K562 (cell line): ENCODE data around the gene ITPRID2. TPM values are rescaled to one million over a fixed set of nuclear protein-coding genes. Genes with fewer than 3 reads are reported as not detected.

Source experiments
- ATAC-seq: fragments of 200-7000 bp; cut with Tn5 transposase; 3 replicates; pipeline ENCODE4 v1.9.1; 2020; ENCODE audit warnings: moderate library complexity
- BruUV-seq: library from RNA; stranded (reverse); fragments of 400-500 nt; replicated peaks from 2 replicates; lab custom pipeline; 2021; lab: Mats Ljungman, UMichigan
- CTCF ChIA-PET: fragments of 300-600 bp; formaldehyde crosslinking; extraction: SDS; loops from one replicate; lab custom pipeline; 2021; ENCODE audit warnings: low intra/inter-chr PET ratio; lab: Yijun Ruan, JAX
- POLR2A ChIA-PET: fragments of 300-600, 350-650 bp; sonication (Branson Sonifier 250); formaldehyde crosslinking; extraction: SDS; loops from one replicate; lab custom pipeline; 2021; ENCODE audit warnings: antibody characterized with exemption, inconsistent platforms; lab: Yijun Ruan, JAX
- DNase-seq, 4 experiments: peaks; one replicate each; pipeline versions ENCODE4 v3.0.0 to v3.0.0-alpha.2; 2011 to 2018; ENCODE audit warnings: low spot score in 3 of 4, mixed read lengths in 3 of 4; ENCODE audit errors: extremely low read depth in 1 of 4
- FAIRE-seq: peaks from 2 replicates; lab custom pipeline; 2011; peaks lifted over from hg19 to GRCh38; lab: Jason Lieb, UNC
- H2AFZ ChIP-seq: 2 replicates; pipeline ENCODE4 v1.6.0; 2011; ENCODE audit warnings: low read depth, low read length, control low read depth, inconsistent platforms
- H3K27ac ChIP-seq: fragments of 200-600 bp; 3 replicates; pipeline ENCODE4 v1.8.0; 2011; ENCODE audit warnings: low read depth, mild to moderate bottlenecking, control low read depth, inconsistent platforms, low read length, moderate library complexity, mixed read lengths; ENCODE audit errors: extremely low read depth
- H3K27me3 ChIP-seq, 2 experiments: fragments of 300-600 bp in 1 of 2; 2 replicates in 1 of 2; 3 replicates in 1 of 2; pipeline versions ENCODE4 v1.6.0 to v1.8.0; 2011; ENCODE audit warnings: inconsistent platforms in 2 of 2, low read length in 2 of 2, mild to moderate bottlenecking in 1 of 2, mixed read lengths in 1 of 2, moderate library complexity in 1 of 2; ENCODE audit not compliant: control insufficient read depth in 2 of 2, insufficient read depth in 2 of 2
- H3K36me3 ChIP-seq: fragments of 300-600 bp; 3 replicates; pipeline ENCODE4 v1.8.0; 2011; ENCODE audit warnings: mild to moderate bottlenecking, low read length, inconsistent platforms; ENCODE audit not compliant: control insufficient read depth, insufficient read depth
- H3K4me1 ChIP-seq, 2 experiments: fragments of 200-600 bp in 1 of 2; replicated peaks in 1 of 2; 2 replicates in 1 of 2; 3 replicates in 1 of 2; pipeline versions ENCODE4 v1.5.1 to v1.8.0; 2011; ENCODE audit warnings: inconsistent platforms in 2 of 2, low read length in 2 of 2, mild to moderate bottlenecking in 1 of 2, mixed read lengths in 1 of 2, moderate library complexity in 1 of 2; ENCODE audit not compliant: control insufficient read depth in 2 of 2, insufficient read depth in 2 of 2
- H3K4me2 ChIP-seq: 2 replicates; pipeline ENCODE4 v1.6.1; 2011; ENCODE audit warnings: low read length, control low read depth, inconsistent platforms, mixed read lengths; ENCODE audit not compliant: insufficient read depth
- H3K4me3 ChIP-seq: fragments of 200-600 bp; sonication (generic), shearing (Covaris generic); 2 replicates; pipeline ENCODE4 v1.5.1; 2016; ENCODE audit warnings: control low read depth, inconsistent platforms
- H3K79me2 ChIP-seq: fragments of 200-600 bp; 3 replicates; pipeline ENCODE4 v1.8.0; 2011; ENCODE audit warnings: low read length, inconsistent platforms; ENCODE audit not compliant: control insufficient read depth, insufficient read depth
- H3K9ac ChIP-seq, 2 experiments: 2 replicates each; pipeline versions ENCODE4 v1.6.0 to v1.6.1; 2011; ENCODE audit warnings: low read depth in 2 of 2, low read length in 2 of 2, control low read depth in 1 of 2, inconsistent platforms in 1 of 2, mild to moderate bottlenecking in 1 of 2, mixed read lengths in 1 of 2; ENCODE audit not compliant: insufficient read depth in 1 of 2
- H3K9me1 ChIP-seq: one replicate; pipeline ENCODE4 v1.6.0; 2011; ENCODE audit warnings: inconsistent platforms, mild to moderate bottlenecking, low read length, moderate library complexity; ENCODE audit not compliant: control insufficient read depth, insufficient read depth
- H3K9me3 ChIP-seq: replicated peaks from 2 replicates; pipeline ENCODE4 v1.5.1; 2011; ENCODE audit warnings: low read depth, low read length, inconsistent platforms; ENCODE audit not compliant: control insufficient read depth, insufficient read depth
- H4K20me1 ChIP-seq: replicated peaks from 2 replicates; pipeline ENCODE4 v1.6.1; 2011; ENCODE audit warnings: low read length, inconsistent platforms, mixed read lengths; ENCODE audit not compliant: control insufficient read depth, insufficient read depth
- FOXJ2 ChIP-seq: fragments of 200-800 bp; sonication (Bioruptor generic); IDR thresholded peaks from 2 replicates; pipeline ENCODE4 v1.6.1; 2016; ENCODE audit warnings: missing genetic modification characterization, missing compliant biosample characterization
- KLF13 ChIP-seq: fragments of 450-650 bp; IDR thresholded peaks from 2 replicates; pipeline ENCODE4 v1.6.1; 2016; ENCODE audit warnings: missing genetic modification characterization, low read depth, mild to moderate bottlenecking, missing compliant biosample characterization, moderate library complexity, borderline replicate concordance
- MAFG ChIP-seq: fragments of 450-650 bp; conservative IDR thresholded peaks from 2 replicates; pipeline ENCODE4 v1.6.1; 2016; ENCODE audit warnings: missing genetic modification characterization, missing compliant biosample characterization
- MGA ChIP-seq: fragments of 450-650 bp; IDR thresholded peaks from 2 replicates; pipeline ENCODE4 v1.6.1; 2016; ENCODE audit warnings: mild to moderate bottlenecking, moderate library complexity
- PHF8 ChIP-seq: fragments of 200-600 bp; sonication (generic); IDR thresholded peaks from 2 replicates; pipeline ENCODE4 v1.6.1; 2012; ENCODE audit warnings: mixed run types, mild to moderate bottlenecking, inconsistent platforms, low read length, moderate library complexity, borderline replicate concordance
- SRF ChIP-seq, 2 experiments: fragments of 250-450, 450-650 bp in 1 of 2; sonication (Bioruptor Pico) in 1 of 2; sonication (generic) in 1 of 2; formaldehyde crosslinking; IDR thresholded peaks; 2 replicates each; pipeline versions ENCODE4 v1.5.0 to v1.5.1; 2020 to 2022; ENCODE audit warnings: mild to moderate bottlenecking in 1 of 2, missing genetic modification reagents in 1 of 2
- TCFL5 ChIP-seq: fragments of 250-450 bp; sonication (Bioruptor Pico); conservative IDR thresholded peaks from 2 replicates; pipeline ENCODE4 v1.6.1; 2021; ENCODE audit warnings: mild to moderate bottlenecking, moderate library complexity, matching md5 sums
- ZNF395 ChIP-seq: fragments of 200-800 bp; sonication (Bioruptor generic); IDR thresholded peaks from 2 replicates; pipeline ENCODE4 v1.6.1; 2017; ENCODE audit warnings: missing genetic modification characterization, missing compliant biosample characterization
- in situ Hi-C: fragments of 300-500 bp; cut with MboI; formaldehyde crosslinking; loops from 4 replicates; pipeline ENCODE4 v1.15.0; 2018; ENCODE audit warnings: inconsistent platforms, mixed read lengths
- intact Hi-C: fragments of 100-400 bp; cut with micrococcal nuclease; formaldehyde crosslinking; loops from 2 replicates; pipeline ENCODE4 v1.14.2; 2022
- polyA plus RNA-seq, 8 experiments: library from polyadenylated mRNA; depleted of rRNA in 4 of 8; stranded (reverse) in 5 of 8; unstranded in 3 of 8; fragments of >200 nt; fragmentation: Nextera tagmentation in 2 of 8; fragmentation: Illumina TruSeq in 1 of 8; extraction: Ambion mirVana in 2 of 8; extraction: Trizol in 1 of 8; gene quantifications; 2 replicates each; pipeline versions ENCODE4 v1.2.1 to v1.2.3, GENCODE V29; 2011 to 2014; ENCODE audit warnings: inconsistent platforms in 1 of 8, missing spikeins in 1 of 8
- total RNA-seq, 7 experiments: library from RNA; depleted of rRNA in 6 of 7; stranded (reverse); fragments of >200 nt in 6 of 7; fragmentation: Illumina TruSeq in 2 of 7; extraction: Trizol in 2 of 7; gene quantifications; 2 replicates each; pipeline versions ENCODE4 v1.2.1 to v1.2.3, GENCODE V29; 2011 to 2021; ENCODE audit warnings: low replicate concordance in 1 of 7
- TF ChIP-seq, protein P1 (sequence below): sonication (generic); formaldehyde crosslinking; IDR thresholded peaks from 2 replicates; pipeline ENCODE4 v1.8.1; 2023; ENCODE audit warnings: mild to moderate bottlenecking, missing genetic modification reagents, moderate library complexity

The ITPRID2 gene
- total and polyA plus RNA-seq, 9 of the 15 experiments (the other 6 are each of a cell fraction or from before 2014, with no cell fraction given): 18.5 to 77.8 (median 52.0) TPM

DNA sequence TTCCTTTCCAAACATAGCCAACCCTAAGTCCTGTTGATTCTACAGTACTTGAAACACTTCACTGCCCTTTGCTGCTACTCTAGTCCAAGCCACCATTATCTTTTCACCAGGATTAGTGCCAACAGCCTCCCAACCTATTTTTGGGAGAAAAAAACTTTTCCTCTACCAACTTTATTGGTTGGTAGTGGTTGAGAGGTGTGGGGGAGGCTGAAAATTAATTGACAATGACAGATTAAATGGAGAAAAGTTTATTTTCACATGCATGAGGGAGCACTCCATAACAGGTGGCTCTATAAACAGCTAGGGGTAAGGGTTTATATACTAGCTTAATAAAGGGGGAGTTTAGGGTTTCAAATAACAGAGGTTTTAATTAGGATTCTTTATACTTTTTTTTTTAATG, 37.8 kb upstream of the ITPRID2 start:
- H2AFZ ChIP-seq: no peak overlapping the region
- no peak overlapping the region for H3K9ac ChIP-seq
- ATAC-seq (no peak), FAIRE-seq (no peak), DNase-seq (no peak)
- ChIA-PET CTCF (no interaction called here), POLR2A (no interaction called here)
- no peak overlapping the region for H3K4me3 ChIP-seq
- H3K27me3 ChIP-seq: no peaks in the 10 kb centered on the region
- in situ Hi-C loops (no loop called here), intact Hi-C loops (no loop called here)
- H3K4me1 ChIP-seq: no peaks in the 10 kb centered on the region
- no peaks in the 10 kb centered on the region for H3K36me3 ChIP-seq
- H3K79me2 ChIP-seq: no peaks in the 10 kb centered on the region
- H3K9me1 ChIP-seq: no peaks in the 10 kb centered on the region
- H4K20me1 ChIP-seq: no peaks in the 10 kb centered on the region
- H3K9me3 ChIP-seq: no peaks in the 10 kb centered on the region
- no peak overlapping the region for H3K27ac ChIP-seq
- no peak overlapping the region for H3K4me2 ChIP-seq
- no TSS peak for BruUV-seq
- TF ChIP-seq TCFL5 (CRISPR knock-in tag) (no peak), MAFG (tag) (no peak), KLF13 (no peak), PHF8 (no peak), ZNF395 (CRISPR knock-in tag) (no peak), FOXJ2 (tag) (no peak), SRF (CRISPR knock-in tag; IDR thresholded peaks at IDR 0.05) (no peak), MGA (no peak)
- TF ChIP-seq, protein P1, sequence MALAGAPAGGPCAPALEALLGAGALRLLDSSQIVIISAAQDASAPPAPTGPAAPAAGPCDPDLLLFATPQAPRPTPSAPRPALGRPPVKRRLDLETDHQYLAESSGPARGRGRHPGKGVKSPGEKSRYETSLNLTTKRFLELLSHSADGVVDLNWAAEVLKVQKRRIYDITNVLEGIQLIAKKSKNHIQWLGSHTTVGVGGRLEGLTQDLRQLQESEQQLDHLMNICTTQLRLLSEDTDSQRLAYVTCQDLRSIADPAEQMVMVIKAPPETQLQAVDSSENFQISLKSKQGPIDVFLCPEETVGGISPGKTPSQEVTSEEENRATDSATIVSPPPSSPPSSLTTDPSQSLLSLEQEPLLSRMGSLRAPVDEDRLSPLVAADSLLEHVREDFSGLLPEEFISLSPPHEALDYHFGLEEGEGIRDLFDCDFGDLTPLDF (CRISPR knock-in tag): no peak
